Measurements from ENCODE around the gene CCDC152. TPM values are rescaled to one million over a fixed set of nuclear protein-coding genes. Genes with fewer than 3 reads are reported as not detected.
A peak's percentile ranks its signal among the peaks of the same experiment; 100 is the strongest.

The CCDC152 gene
- total and polyA plus RNA-seq, 2 of the 13 experiments (the other 11 are each of a cell fraction or from before 2014, with no cell fraction given): 0.20 to 0.36 TPM

DNA sequence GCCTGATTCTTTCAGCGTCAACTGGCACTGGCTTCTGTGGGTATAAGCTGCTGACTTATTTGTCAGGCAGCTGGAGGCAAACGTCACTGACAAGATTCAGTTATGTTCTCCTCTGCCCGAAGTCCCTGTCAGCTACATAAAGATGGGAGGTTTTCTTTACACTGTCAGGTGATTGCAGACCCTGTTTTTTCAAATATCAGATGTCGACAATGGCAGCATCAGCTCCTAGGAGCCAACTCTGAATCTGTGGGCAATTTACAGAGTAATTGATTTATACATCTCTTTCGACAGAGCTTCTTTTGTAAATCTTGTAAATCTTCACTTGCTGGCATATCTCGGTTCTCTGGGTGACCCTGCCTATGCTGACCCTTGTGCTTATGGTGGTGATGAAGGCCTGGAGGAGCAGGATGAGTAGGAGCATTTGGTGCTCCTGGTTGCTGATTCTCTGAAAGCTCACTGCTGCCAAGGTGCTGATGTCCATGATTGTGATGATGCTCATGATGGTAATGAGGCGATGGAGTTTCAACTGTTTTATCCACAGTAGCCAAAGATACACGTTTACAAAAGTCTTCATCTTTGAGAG is 44.2 kb downstream of the CCDC152 start (continued):
- TF ChIP-seq, protein P1, sequence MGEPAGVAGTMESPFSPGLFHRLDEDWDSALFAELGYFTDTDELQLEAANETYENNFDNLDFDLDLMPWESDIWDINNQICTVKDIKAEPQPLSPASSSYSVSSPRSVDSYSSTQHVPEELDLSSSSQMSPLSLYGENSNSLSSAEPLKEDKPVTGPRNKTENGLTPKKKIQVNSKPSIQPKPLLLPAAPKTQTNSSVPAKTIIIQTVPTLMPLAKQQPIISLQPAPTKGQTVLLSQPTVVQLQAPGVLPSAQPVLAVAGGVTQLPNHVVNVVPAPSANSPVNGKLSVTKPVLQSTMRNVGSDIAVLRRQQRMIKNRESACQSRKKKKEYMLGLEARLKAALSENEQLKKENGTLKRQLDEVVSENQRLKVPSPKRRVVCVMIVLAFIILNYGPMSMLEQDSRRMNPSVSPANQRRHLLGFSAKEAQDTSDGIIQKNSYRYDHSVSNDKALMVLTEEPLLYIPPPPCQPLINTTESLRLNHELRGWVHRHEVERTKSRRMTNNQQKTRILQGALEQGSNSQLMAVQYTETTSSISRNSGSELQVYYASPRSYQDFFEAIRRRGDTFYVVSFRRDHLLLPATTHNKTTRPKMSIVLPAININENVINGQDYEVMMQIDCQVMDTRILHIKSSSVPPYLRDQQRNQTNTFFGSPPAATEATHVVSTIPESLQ (CRISPR knock-in tag; conservative IDR thresholded peaks at IDR 0.05): 0 out of 2 replicates have a peak, but pooled peaks have one; percentile 32
- no peak for TF ChIP-seq TBP (CRISPR knock-in tag; IDR thresholded peaks at IDR 0.05)
- no peak for TF ChIP-seq ZNF770 (CRISPR knock-in tag; IDR thresholded peaks at IDR 0.05)
- TF ChIP-seq HOXA9 (CRISPR knock-in tag; IDR thresholded peaks at IDR 0.05; ENCODE audit: borderline replicate concordance): 0 out of 2 replicates have a peak, but pooled peaks have one; percentile 58
- no peak for TF ChIP-seq USF2 (IDR thresholded peaks at IDR 0.05; ENCODE audit: low read depth, low read length)
- TF ChIP-seq USF2 (CRISPR knock-in tag; IDR thresholded peaks at IDR 0.05; ENCODE audit: borderline replicate concordance): no peak
- peak; percentile 97 for TF ChIP-seq RBM22 (optimal IDR thresholded peaks at IDR 0.05; ENCODE audit: low read length)
- no peak for TF ChIP-seq ZNF577 (CRISPR knock-in tag; IDR thresholded peaks at IDR 0.05; ENCODE audit: borderline replicate concordance, low read depth)
- no peak for TF ChIP-seq GFI1 (CRISPR knock-in tag; IDR thresholded peaks at IDR 0.05; ENCODE audit: borderline replicate concordance)
- no peak for TF ChIP-seq NONO (IDR thresholded peaks at IDR 0.05)
- no peak; the same call in 1 of the 2 replicates for TF ChIP-seq NONO (CRISPR knock-in tag; conservative IDR thresholded peaks at IDR 0.05)
- TF ChIP-seq ZNF615 (CRISPR knock-in tag; IDR thresholded peaks at IDR 0.05; ENCODE audit: borderline replicate concordance): no peak
- no peak for TF ChIP-seq YY1 (IDR thresholded peaks at IDR 0.05; ENCODE audit: insufficient read depth, insufficient replicate concordance, low read depth, low read length)
- TF ChIP-seq, protein P2, sequence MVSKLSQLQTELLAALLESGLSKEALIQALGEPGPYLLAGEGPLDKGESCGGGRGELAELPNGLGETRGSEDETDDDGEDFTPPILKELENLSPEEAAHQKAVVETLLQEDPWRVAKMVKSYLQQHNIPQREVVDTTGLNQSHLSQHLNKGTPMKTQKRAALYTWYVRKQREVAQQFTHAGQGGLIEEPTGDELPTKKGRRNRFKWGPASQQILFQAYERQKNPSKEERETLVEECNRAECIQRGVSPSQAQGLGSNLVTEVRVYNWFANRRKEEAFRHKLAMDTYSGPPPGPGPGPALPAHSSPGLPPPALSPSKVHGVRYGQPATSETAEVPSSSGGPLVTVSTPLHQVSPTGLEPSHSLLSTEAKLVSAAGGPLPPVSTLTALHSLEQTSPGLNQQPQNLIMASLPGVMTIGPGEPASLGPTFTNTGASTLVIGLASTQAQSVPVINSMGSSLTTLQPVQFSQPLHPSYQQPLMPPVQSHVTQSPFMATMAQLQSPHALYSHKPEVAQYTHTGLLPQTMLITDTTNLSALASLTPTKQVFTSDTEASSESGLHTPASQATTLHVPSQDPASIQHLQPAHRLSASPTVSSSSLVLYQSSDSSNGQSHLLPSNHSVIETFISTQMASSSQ (IDR thresholded peaks at IDR 0.05; ENCODE audit: low read depth): no peak
- TF ChIP-seq, protein P2 (CRISPR knock-in tag; IDR thresholded peaks at IDR 0.05; ENCODE audit: borderline replicate concordance): no peak
- TF ChIP-seq MIER3 (CRISPR knock-in tag; IDR thresholded peaks at IDR 0.05; ENCODE audit: borderline replicate concordance): 0 out of 2 replicates have a peak, but pooled peaks have one; percentile 14
- no peak for TF ChIP-seq U2AF2 (IDR thresholded peaks at IDR 0.05; ENCODE audit: low read depth, low read length)
- no peak for TF ChIP-seq KLF16 (CRISPR knock-in tag; IDR thresholded peaks at IDR 0.05)

Measured in HepG2 (cell line).